ENCODE data around the gene TJP1. TPM values are rescaled to one million over a fixed set of nuclear protein-coding genes. Genes with fewer than 3 reads are reported as not detected.
A peak's percentile ranks its signal among the peaks of the same experiment; 100 is the strongest.
"Not testable (repeated sequence)": the region's sequence is repeated elsewhere in the genome, so short reads cannot be mapped to it uniquely, and the experiment has no call there.

TJP1 gene
- total RNA-seq, 1 donor from 2014 or later, result 89.3 TPM

DNA sequence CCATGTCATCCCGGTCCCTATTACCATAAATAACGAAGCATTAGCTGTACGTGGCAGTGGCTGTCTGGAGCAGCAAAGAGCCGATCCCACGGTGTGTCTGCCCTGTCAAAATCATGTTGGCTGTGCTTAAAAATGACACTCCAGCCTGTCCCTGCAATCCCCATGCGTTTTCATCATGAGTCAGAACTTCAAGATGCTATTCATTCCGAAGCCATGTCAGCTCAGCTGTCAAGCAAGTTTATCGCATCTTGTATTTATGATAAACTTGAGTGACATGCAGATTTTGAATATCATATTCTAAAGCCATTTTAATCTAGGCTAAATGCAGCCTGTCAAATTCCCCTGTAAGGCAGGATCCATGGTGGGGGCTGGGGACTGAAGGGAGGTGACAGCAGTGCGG lies 152.4 kb downstream of the TJP1 start:
- Mint-ChIP-seq H3K27me3 (peaks cover 29% of the 10 kb centered on the region), H3K36me3 (peaks cover 5% of the 10 kb centered on the region), H3K27ac (peak overlapping the region; percentile 60), H3K4me1 (ENCODE audit: unreplicated experiment) (peaks cover 29% of the 10 kb centered on the region), H3K9me3 (peaks cover 15% of the 10 kb centered on the region), H3K4me3 (peak overlapping the region; percentile 23)
- DNase-seq (ENCODE audit: extremely low spot score, unreplicated experiment), result no peak
- TF ChIP-seq, protein P1, sequence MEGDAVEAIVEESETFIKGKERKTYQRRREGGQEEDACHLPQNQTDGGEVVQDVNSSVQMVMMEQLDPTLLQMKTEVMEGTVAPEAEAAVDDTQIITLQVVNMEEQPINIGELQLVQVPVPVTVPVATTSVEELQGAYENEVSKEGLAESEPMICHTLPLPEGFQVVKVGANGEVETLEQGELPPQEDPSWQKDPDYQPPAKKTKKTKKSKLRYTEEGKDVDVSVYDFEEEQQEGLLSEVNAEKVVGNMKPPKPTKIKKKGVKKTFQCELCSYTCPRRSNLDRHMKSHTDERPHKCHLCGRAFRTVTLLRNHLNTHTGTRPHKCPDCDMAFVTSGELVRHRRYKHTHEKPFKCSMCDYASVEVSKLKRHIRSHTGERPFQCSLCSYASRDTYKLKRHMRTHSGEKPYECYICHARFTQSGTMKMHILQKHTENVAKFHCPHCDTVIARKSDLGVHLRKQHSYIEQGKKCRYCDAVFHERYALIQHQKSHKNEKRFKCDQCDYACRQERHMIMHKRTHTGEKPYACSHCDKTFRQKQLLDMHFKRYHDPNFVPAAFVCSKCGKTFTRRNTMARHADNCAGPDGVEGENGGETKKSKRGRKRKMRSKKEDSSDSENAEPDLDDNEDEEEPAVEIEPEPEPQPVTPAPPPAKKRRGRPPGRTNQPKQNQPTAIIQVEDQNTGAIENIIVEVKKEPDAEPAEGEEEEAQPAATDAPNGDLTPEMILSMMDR (conservative IDR thresholded peaks at IDR 0.05), result no peak

DNA sequence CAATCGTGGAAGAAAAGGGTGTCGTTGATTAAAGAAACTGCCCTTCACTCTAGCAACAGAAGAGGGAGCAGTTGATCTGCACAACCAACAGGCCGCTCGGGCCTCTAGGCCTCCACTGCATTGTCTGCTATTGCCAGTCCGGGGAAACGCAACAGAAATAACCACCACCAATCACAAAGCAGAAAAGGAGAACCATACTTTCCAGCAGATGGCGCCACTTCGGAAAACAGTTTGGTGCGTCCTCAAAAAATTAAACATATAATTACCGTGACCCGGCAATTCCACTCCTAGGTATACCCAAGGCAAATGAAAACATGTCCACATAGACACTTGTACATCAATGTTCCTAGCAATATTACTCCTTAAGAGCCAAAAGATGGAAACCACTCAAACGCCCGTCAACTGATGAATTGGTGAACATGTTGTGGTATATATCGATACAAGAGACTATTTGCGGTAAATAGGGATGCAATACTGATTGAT lies 154.1 kb downstream of the TJP1 start:
- Mint-ChIP-seq H3K4me3 (no peak overlapping the region), H3K27ac (peak overlapping the region; percentile 44), H3K36me3 (peaks cover 5% of the 10 kb centered on the region), H3K27me3 (peaks cover 25% of the 10 kb centered on the region), H3K9me3 (peaks cover 15% of the 10 kb centered on the region), H3K4me1 (ENCODE audit: unreplicated experiment) (peaks cover 29% of the 10 kb centered on the region)
- no peak for DNase-seq (ENCODE audit: extremely low spot score, unreplicated experiment)
- TF ChIP-seq, protein P1 (conservative IDR thresholded peaks at IDR 0.05), result peak; percentile 92

DNA sequence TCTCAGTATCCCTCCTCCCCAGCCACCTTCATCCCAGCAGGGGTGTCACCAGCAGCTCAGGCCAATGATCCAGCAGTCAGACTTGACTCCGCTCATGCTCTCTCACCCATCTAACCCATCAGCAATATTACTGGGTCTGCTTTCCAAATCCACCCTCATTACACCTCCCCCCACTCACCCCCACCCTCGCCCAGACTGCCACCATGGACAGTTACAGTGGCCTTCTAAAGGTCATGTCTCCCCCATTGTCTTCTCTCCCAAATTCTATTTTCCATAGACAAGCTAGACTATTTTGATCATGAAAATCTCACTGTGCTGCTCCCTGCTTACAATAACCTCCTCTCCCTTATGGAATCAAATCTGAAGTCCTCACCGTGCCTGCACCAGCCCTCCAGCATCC lies 156.0 kb downstream of the TJP1 start:
- TF ChIP-seq, protein P1 (conservative IDR thresholded peaks at IDR 0.05), result no peak
- no peak overlapping the region for H3K4me3 Mint-ChIP-seq
- H3K27me3 Mint-ChIP-seq, result peaks cover 22% of the 10 kb centered on the region
- H3K9me3 Mint-ChIP-seq, result peaks cover 11% of the 10 kb centered on the region
- H3K36me3 Mint-ChIP-seq, result peaks cover 5% of the 10 kb centered on the region
- peaks cover 24% of the 10 kb centered on the region for H3K4me1 Mint-ChIP-seq (ENCODE audit: unreplicated experiment)
- H3K27ac Mint-ChIP-seq, result no peak overlapping the region
- no peak for DNase-seq (ENCODE audit: extremely low spot score, unreplicated experiment)

DNA sequence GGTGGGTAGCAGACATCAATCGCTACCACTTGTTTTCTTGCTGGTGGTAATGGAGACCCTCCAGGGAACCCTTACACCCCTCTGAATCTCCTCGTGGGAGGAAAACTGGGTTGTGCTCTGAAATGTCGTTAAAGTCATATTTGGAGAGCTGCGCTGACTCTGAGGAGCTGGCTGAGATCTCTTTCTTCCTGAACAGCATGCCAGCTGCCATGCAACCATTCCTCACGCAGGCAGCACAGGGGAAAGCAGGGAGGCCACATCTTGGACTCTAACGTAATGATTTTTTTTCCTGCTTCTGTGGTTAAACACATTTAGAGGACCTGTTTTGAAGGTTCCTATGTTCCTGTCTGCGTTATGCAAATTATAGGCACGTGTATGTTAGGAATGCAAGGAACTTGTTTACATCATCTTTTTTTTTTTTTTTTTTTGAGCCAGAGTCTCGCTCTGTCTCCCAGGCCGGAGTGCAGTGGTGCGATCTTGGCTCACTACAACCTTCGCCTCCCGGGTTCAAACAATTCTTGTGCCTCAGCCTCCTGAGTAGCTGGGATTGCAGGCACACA lies 156.7 kb downstream of the TJP1 start:
- H3K9me3 Mint-ChIP-seq, result peaks cover 11% of the 10 kb centered on the region
- no peak for DNase-seq (ENCODE audit: extremely low spot score, unreplicated experiment)
- H3K36me3 Mint-ChIP-seq, result peaks cover 5% of the 10 kb centered on the region
- H3K4me3 Mint-ChIP-seq, result no peak overlapping the region
- peaks cover 22% of the 10 kb centered on the region for H3K27me3 Mint-ChIP-seq
- no peak overlapping the region for H3K27ac Mint-ChIP-seq
- peaks cover 16% of the 10 kb centered on the region for H3K4me1 Mint-ChIP-seq (ENCODE audit: unreplicated experiment)
- TF ChIP-seq, protein P1 (conservative IDR thresholded peaks at IDR 0.05), result no peak

DNA sequence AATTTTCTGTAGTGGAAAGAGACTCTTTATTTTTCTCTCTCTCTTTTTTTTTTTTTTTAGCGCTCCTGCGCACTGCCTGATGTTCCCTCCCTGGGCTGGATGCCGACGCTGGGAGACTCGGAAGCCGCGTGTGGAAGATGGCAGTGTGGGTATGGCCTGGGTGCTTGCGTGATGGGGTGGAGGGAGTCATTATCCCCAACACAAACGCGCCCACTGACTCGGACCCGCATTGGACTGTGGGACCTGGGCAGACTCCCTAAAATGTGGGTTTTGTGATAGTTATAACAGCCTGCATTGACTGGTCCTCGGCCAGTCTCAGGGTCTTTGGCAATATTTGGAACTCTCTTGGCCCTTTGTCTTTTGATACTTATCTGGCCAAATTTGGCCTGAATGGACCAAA lies 157.9 kb downstream of the TJP1 start:
- H3K4me1 Mint-ChIP-seq (ENCODE audit: unreplicated experiment), result peaks cover 7% of the 10 kb centered on the region
- H3K9me3 Mint-ChIP-seq, result peaks cover 6% of the 10 kb centered on the region
- TF ChIP-seq, protein P1 (conservative IDR thresholded peaks at IDR 0.05), result no peak
- H3K27me3 Mint-ChIP-seq, result peaks cover 16% of the 10 kb centered on the region
- H3K36me3 Mint-ChIP-seq, result peaks cover 5% of the 10 kb centered on the region
- H3K4me3 Mint-ChIP-seq, result no peak overlapping the region
- H3K27ac Mint-ChIP-seq, result no peak overlapping the region
- no peak for DNase-seq (ENCODE audit: extremely low spot score, unreplicated experiment)

DNA sequence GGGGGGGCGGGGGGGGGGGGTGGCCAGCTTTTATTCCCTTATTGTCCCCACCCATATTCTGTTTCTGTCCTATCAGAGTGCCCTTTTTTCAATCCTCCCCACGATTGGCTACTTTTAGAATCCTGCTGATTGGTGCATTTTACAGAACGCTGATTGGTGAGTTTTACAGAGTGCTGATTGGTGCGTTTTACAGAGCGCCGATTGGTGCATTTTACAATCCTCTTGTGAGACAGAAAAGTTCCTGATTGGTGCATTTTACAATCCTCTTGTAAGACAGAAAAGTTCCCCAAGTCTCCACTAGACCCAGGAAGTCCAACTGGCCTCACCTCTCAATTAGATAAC lies 164.8 kb downstream of the TJP1 start:
- not testable (repeated sequence) for H3K36me3 Mint-ChIP-seq; DNase-seq (ENCODE audit: extremely low spot score, unreplicated experiment); H3K9me3 Mint-ChIP-seq; H3K4me1 Mint-ChIP-seq (ENCODE audit: unreplicated experiment); H3K27ac Mint-ChIP-seq
- Mint-ChIP-seq H3K4me3 (peak overlapping the region; percentile 70), H3K27me3 (peaks cover 12% of the 10 kb centered on the region)
